Testis (tissue), 2 donors: Measurements from ENCODE around the gene DOCK9.

Experiments used
- CTCF ChIP-seq, 3 experiments: fragments of 450-650 bp in 2 of 3; fragments of 200-600 bp in 1 of 3; sonication (generic) in 1 of 3; IDR thresholded peaks; one replicate each; pipeline ENCODE4 v1.5.1; 2016 to 2019; ENCODE audit warnings: antibody characterized with exemption in 3 of 3, mild to moderate bottlenecking in 2 of 3, moderate library complexity in 1 of 3
- POLR2A ChIP-seq: fragments of 450-650 bp; IDR thresholded peaks from one replicate; pipeline ENCODE4 v1.6.1; 2017; ENCODE audit warnings: antibody characterized with exemption, mild to moderate bottlenecking, moderate library complexity

DNA sequence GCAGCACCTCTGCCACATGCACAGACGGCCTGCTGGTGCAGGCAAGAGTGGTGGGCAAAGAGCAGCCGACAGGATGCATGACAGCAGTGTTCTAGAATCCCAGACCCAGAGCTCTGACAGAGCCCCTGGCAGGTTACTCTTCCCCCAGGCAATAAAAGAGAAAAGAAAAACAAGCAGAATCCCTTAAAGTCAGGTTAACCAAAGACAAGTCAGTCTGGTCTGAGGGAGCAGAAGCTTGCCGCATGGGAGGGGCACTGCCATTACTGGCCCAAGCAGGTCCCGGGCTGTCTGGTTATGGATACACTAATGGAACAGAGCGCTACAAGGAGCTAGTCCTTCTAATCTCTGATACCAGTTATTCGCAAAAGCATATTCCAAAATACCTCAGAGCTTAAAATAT lies 36.1 kb upstream of the DOCK9 start:
- no peak for TF ChIP-seq CTCF (IDR thresholded peaks at IDR 0.05)
- TF ChIP-seq POLR2A, result no peak
